Activated naive CD4-positive, alpha-beta T cell (primary cell): ENCODE measurements around the gene ENG.
A peak's percentile ranks its signal among the peaks of the same experiment; 100 is the strongest.

ENCODE experiments used
- DNase-seq, 4 experiments: peaks; one replicate each; lab custom pipeline; 2025; lab: John Stamatoyannopoulos, UW

The ENG gene

DNA sequence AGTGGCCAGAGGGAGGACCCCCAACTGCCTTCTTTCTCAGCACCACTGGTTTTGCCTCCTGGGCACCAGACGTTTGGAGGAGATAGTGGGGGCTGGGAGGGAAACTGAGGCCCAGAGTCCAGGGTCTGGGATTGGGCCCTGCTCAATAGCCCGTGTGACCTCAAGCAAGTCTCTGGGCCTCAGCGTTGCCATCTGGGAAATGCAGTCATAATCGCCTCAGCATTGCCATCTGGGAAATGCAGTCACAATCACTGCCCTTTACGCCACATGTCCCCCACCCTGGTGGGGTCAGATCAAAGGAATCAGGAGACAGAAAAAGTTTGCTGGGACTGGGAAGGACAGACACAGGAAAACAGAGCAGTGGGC, 77.6 kb downstream of the ENG start:
- no peak for DNase-seq

GRCh38 chr9:127776195-127776923, 78.1 kb downstream of the ENG start:
- peak in 3 of 4 experiments; percentile 23 to 68 (median 53) for DNase-seq

DNA sequence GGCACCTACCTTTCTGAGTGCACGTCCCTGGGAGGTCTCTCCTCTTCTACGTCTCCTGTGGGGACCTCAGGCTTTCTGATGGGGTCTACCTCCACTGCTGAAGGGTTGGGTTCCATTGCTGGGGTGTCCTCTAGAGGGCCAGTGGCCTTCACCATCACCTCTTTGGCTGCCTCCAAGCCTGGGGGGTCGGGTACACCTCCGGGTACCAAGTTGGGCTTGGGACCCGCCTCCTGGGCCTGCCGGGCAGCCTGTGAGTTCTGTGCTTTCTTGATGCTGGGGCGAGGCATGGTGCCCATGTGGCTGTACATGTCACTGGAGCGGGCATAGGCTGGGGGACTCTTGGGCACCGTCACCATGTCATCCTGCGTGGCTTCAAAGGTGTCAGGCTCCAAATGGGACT, 80.5 kb downstream of the ENG start:
- no peak for DNase-seq

- no peak for DNase-seq
Measured at GRCh38 chr9:127773272-127773671, 81.2 kb downstream of the ENG start.

DNA sequence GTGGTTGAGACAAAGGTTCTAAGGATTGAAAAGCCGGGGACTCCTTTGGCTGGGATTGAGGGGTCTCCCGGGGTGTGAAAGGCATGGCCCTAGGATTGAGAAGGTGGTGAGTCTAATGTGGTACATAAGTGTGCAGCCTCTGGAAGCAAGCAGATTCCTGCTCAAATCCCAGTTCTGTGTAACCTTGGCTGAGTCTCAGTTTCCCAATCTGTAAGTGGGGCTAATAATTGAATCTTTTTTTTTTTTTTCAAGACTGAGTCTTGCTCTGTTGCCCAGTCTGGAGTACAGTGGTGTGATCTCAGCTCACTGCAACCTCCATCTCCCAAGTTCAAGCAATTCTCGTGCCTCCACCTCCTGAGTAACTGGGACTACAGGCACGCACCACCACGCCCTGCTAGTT, 81.9 kb downstream of the ENG start:
- DNase-seq, result no peak

- DNase-seq, result no peak
Measured at GRCh38 chr9:127771570-127772189, 82.8 kb downstream of the ENG start.

DNA sequence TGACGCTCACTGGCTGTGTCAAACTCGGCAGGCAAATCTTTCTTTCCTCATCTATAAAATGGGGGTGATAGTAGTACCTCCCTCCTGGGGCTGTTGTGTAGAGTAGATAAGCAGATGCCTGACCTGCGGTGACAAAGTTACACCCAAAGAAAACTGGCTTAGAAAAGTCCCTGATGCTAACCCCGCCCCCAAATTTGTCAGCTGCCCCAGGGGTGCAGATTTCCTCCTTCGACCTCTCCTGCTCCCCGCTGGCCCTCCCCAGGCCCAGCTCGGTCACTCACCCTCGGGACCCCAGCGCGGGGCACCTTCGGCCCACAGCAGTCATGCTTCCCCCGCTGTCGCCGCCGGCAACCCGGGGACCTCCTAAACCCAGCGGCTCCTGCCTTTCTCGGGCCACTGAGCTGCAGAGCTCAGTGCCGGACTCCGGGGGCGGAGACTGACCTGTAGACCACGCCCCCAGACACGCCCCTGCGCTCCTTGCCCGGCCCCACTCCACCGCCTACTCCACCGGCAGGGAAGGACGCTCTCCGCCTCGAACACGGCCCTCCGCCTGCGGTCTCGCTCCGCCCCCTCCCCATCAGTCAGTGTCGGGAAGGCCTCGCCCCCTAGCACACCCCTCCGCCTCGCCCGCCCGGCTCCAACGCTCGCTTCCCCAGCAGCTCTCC, 83.4 kb downstream of the ENG start:
- peak; percentile 82 to 95 (median 90) for DNase-seq

DNA sequence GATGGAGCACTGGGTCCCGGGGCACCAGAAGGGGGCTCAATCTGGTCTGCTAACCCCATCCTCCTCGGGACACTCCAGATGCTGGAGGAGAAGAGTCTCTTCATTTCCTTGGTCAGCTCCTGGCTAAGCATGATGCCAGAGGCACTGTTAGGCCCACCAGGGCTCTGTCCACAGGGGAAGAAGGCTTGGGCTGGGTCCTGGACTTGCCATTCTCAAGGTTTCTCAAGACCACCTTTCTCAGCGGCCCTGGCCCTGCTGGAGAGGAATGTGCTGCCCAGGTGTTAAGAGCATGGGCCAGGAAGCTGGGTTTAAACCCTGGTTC, 83.9 kb downstream of the ENG start:
- no peak for DNase-seq

DNA sequence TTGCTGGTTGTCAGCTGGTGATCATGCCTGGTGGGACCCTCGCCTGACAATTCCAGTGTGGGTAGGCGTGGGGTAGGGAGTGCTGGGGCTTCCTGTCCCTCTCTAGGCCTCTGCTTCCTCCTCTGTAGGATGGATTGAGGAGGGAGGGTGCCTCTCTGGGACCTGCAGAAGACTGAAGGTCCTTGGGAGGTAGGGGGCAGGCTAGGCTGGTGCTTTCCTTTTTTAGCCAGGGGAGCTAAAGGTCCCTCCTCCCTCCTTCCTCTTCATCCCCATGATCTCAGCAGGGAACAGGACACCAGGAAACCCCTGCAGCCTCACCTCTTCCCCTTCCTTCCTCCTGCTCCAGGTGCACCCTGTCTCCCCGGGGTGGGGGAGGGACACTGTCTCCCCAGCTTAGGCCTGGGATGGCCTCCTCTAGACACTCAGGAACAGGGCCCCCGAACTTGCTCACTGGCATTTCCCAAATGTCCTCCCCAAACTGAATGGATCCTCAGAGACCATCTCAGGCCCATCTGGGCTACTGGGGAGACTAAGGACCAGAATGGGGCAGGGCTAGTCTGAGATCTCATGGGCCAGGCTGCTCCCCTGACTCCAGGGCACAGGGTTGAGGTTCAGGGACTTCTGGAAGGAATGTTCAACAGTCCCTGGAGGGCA, 84.4 kb downstream of the ENG start:
- DNase-seq, result no peak

GRCh38 chr9:127769101-127769500, 85.4 kb downstream of the ENG start:
- no peak for DNase-seq

- no peak for DNase-seq
Measured at GRCh38 chr9:127768698-127769097, 85.8 kb downstream of the ENG start.

DNA sequence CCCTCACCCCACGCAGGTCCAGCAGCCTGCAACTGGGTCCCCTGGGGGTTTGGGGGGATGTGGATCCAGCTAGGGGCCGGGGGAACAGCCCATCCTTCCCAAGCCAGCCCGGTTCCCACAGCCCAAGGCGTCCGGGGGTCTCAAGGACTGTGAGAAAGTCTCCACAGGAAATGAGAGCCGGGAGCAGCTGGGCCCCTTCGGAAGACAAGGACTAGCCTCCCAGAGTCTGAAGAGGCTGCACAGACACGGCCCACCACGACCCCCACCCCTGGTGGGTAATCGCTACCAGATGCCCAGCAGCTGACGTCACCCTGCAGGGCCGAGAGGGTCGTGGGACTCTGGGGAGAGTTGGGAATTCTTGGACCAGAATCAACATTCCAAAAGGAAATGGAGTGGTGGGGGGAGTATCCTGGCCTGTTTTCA, 86.5 kb downstream of the ENG start:
- DNase-seq, result no peak

GRCh38 chr9:127767410-127767809, 87.0 kb downstream of the ENG start:
- DNase-seq, result no peak

DNA sequence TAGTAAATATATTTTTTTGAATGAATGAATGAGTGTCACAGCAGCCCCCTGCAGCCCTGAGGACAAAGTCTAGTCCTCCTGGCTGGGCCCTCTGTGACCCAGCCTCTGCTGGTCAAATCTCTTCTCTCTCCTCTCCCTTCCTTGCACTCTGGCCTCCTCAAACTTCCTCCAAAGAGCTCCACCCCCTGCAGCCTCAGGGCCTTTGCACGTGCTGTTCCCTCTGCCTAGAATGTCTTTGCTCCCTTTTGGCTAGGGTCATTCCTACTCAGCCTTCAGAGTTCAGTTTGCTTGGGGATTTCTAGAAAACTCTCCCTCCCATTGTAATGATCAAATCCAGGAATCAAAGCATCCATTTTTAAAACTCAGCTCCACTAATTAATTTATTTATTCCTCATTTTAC, 89.0 kb downstream of the ENG start:
- DNase-seq, result no peak
